ENCODE data around the gene ADGRF1.
A peak's percentile ranks its signal among the peaks of the same experiment; 100 is the strongest.

ADGRF1 gene

GRCh38 chr6:47069156-47069555 is 27.0 kb upstream of the ADGRF1 start:
- H3K4me2 ChIP-seq (ENCODE audit: low read length, poor library complexity, severe bottlenecking), result no peak overlapping the region
- H3K4me3 ChIP-seq (ENCODE audit: insufficient read depth in 1 of 2, low read depth in 1 of 2, low read length in 2 of 2), result no peak overlapping the region
- H3K9ac ChIP-seq (ENCODE audit: low read length), result no peak overlapping the region
- H2AK5ac ChIP-seq (ENCODE audit: low read length, severe bottlenecking), result no peak overlapping the region
- no peaks in the 10 kb centered on the region for H3K36me3 ChIP-seq (ENCODE audit: control insufficient read depth in 1 of 2, insufficient read depth in 2 of 2, low read depth in 1 of 2, low read length in 2 of 2)
- no peaks in the 10 kb centered on the region for H3K9me3 ChIP-seq (ENCODE audit: control insufficient read depth, low read length)
- H3K79me1 ChIP-seq (replicated peaks; ENCODE audit: low read length, poor library complexity, severe bottlenecking), result no peaks in the 10 kb centered on the region
- no peak overlapping the region for H2BK12ac ChIP-seq (ENCODE audit: low read length in 2 of 2)
- H3K14ac ChIP-seq (ENCODE audit: low read length in 2 of 2), result no peak overlapping the region
- no peak overlapping the region for H3K23ac ChIP-seq (ENCODE audit: low read length in 2 of 2)
- H2BK5ac ChIP-seq (ENCODE audit: low read depth, low read length, poor library complexity, severe bottlenecking), result no peak overlapping the region
- no peak overlapping the region for H2BK15ac ChIP-seq (ENCODE audit: low read depth, poor library complexity, severe bottlenecking)
- no peak overlapping the region for H4K8ac ChIP-seq (ENCODE audit: low read length)
- no peak for DNase-seq
- no peak overlapping the region for H2BK120ac ChIP-seq (ENCODE audit: low read depth, low read length)
- no peak overlapping the region for H4K91ac ChIP-seq (ENCODE audit: low read length)
- H2AFZ ChIP-seq (ENCODE audit: low read depth, low read length), result no peak overlapping the region
- no peak overlapping the region for H3K4ac ChIP-seq (ENCODE audit: low read depth in 1 of 2, low read length in 2 of 2)
- H3K27me3 ChIP-seq (ENCODE audit: control insufficient read depth in 1 of 2, insufficient read depth in 1 of 2, low read length in 2 of 2), result peaks cover 0 to 1% of the 10 kb centered on the region in 2 experiments
- H3K18ac ChIP-seq (ENCODE audit: low read depth in 1 of 2, low read length in 2 of 2), result no peak overlapping the region
- no peak overlapping the region for H3K27ac ChIP-seq (ENCODE audit: low read length, poor library complexity, severe bottlenecking)
- H3K4me1 ChIP-seq (ENCODE audit: control insufficient read depth, insufficient read depth, low read depth, low read length), result no peaks in the 10 kb centered on the region
- WGBS, result no CpG with 5 or more reads among the region's 2 CpGs

GRCh38 chr6:47066418-47066817 is 24.3 kb upstream of the ADGRF1 start:
- H2BK12ac ChIP-seq (ENCODE audit: low read length in 2 of 2), result peak overlapping the region in 1 of 2 experiments; percentile 31
- no peak overlapping the region for H3K9ac ChIP-seq (ENCODE audit: low read length)
- no peak overlapping the region for H2AFZ ChIP-seq (ENCODE audit: low read depth, low read length)
- no peak overlapping the region for H3K4me2 ChIP-seq (ENCODE audit: low read length, poor library complexity, severe bottlenecking)
- H2BK15ac ChIP-seq (ENCODE audit: low read depth, poor library complexity, severe bottlenecking), result no peak overlapping the region
- H3K14ac ChIP-seq (ENCODE audit: low read length in 2 of 2), result no peak overlapping the region
- no peak overlapping the region for H2BK120ac ChIP-seq (ENCODE audit: low read depth, low read length)
- H3K36me3 ChIP-seq (ENCODE audit: control insufficient read depth in 1 of 2, insufficient read depth in 2 of 2, low read depth in 1 of 2, low read length in 2 of 2), result no peaks in the 10 kb centered on the region
- H3K18ac ChIP-seq (ENCODE audit: low read depth in 1 of 2, low read length in 2 of 2), result no peak overlapping the region
- H2BK5ac ChIP-seq (ENCODE audit: low read depth, low read length, poor library complexity, severe bottlenecking), result no peak overlapping the region
- no peak overlapping the region for H3K4ac ChIP-seq (ENCODE audit: low read depth in 1 of 2, low read length in 2 of 2)
- H3K9me3 ChIP-seq (ENCODE audit: control insufficient read depth, low read length), result no peaks in the 10 kb centered on the region
- H3K4me3 ChIP-seq (ENCODE audit: insufficient read depth in 1 of 2, low read depth in 1 of 2, low read length in 2 of 2), result no peak overlapping the region
- no peak overlapping the region for H4K91ac ChIP-seq (ENCODE audit: low read length)
- DNase-seq, result no peak
- H3K4me1 ChIP-seq (ENCODE audit: control insufficient read depth, insufficient read depth, low read depth, low read length), result peaks cover 2% of the 10 kb centered on the region
- H3K27me3 ChIP-seq (ENCODE audit: control insufficient read depth in 1 of 2, insufficient read depth in 1 of 2, low read length in 2 of 2), result no peaks in the 10 kb centered on the region
- H2AK5ac ChIP-seq (ENCODE audit: low read length, severe bottlenecking), result no peak overlapping the region
- H3K23ac ChIP-seq (ENCODE audit: low read length in 2 of 2), result no peak overlapping the region
- H3K27ac ChIP-seq (ENCODE audit: low read length, poor library complexity, severe bottlenecking), result no peak overlapping the region
- H3K79me1 ChIP-seq (replicated peaks; ENCODE audit: low read length, poor library complexity, severe bottlenecking), result no peaks in the 10 kb centered on the region
- H4K8ac ChIP-seq (ENCODE audit: low read length), result no peak overlapping the region
- WGBS, result 93% methylated on average over 1 of the region's 1 CpG

- DNase-seq, result no peak
- Histone ChIP-seq H4K8ac (ENCODE audit: low read length) (no peak overlapping the region), H3K36me3 (ENCODE audit: control insufficient read depth in 1 of 2, insufficient read depth in 2 of 2, low read depth in 1 of 2, low read length in 2 of 2) (no peaks in the 10 kb centered on the region), H3K27me3 (ENCODE audit: control insufficient read depth in 1 of 2, insufficient read depth in 1 of 2, low read length in 2 of 2) (no peaks in the 10 kb centered on the region), H2BK15ac (ENCODE audit: low read depth, poor library complexity, severe bottlenecking) (no peak overlapping the region), H3K14ac (ENCODE audit: low read length in 2 of 2) (no peak overlapping the region), H3K79me1 (replicated peaks; ENCODE audit: low read length, poor library complexity, severe bottlenecking) (no peaks in the 10 kb centered on the region), H3K27ac (ENCODE audit: low read length, poor library complexity, severe bottlenecking) (no peak overlapping the region), H2BK120ac (ENCODE audit: low read depth, low read length) (no peak overlapping the region), H3K4me2 (ENCODE audit: low read length, poor library complexity, severe bottlenecking) (no peak overlapping the region), H2AK5ac (ENCODE audit: low read length, severe bottlenecking) (no peak overlapping the region), H3K9me3 (ENCODE audit: control insufficient read depth, low read length) (no peaks in the 10 kb centered on the region), H2AFZ (ENCODE audit: low read depth, low read length) (no peak overlapping the region), H2BK12ac (ENCODE audit: low read length in 2 of 2) (no peak overlapping the region), H3K4me1 (ENCODE audit: control insufficient read depth, insufficient read depth, low read depth, low read length) (peaks cover 2% of the 10 kb centered on the region), H3K9ac (ENCODE audit: low read length) (no peak overlapping the region), H3K4ac (ENCODE audit: low read depth in 1 of 2, low read length in 2 of 2) (no peak overlapping the region), H3K4me3 (ENCODE audit: insufficient read depth in 1 of 2, low read depth in 1 of 2, low read length in 2 of 2) (no peak overlapping the region), H3K18ac (ENCODE audit: low read depth in 1 of 2, low read length in 2 of 2) (no peak overlapping the region), H4K91ac (ENCODE audit: low read length) (no peak overlapping the region), H3K23ac (ENCODE audit: low read length in 2 of 2) (no peak overlapping the region), H2BK5ac (ENCODE audit: low read depth, low read length, poor library complexity, severe bottlenecking) (no peak overlapping the region)
- 100% methylated on average over 2 of the region's 2 CpGs for WGBS
These were observed 22.1 kb upstream of the ADGRF1 start for GRCh38 chr6:47064274-47064673.

- no peak overlapping the region for H3K4me3 ChIP-seq (ENCODE audit: insufficient read depth in 1 of 2, low read depth in 1 of 2, low read length in 2 of 2)
- H2BK12ac ChIP-seq (ENCODE audit: low read length in 2 of 2), result peak overlapping the region in 1 of 2 experiments; percentile 0
- H3K36me3 ChIP-seq (ENCODE audit: control insufficient read depth in 1 of 2, insufficient read depth in 2 of 2, low read depth in 1 of 2, low read length in 2 of 2), result no peaks in the 10 kb centered on the region
- no peak overlapping the region for H3K14ac ChIP-seq (ENCODE audit: low read length in 2 of 2)
- H3K9ac ChIP-seq (ENCODE audit: low read length), result no peak overlapping the region
- H3K4me2 ChIP-seq (ENCODE audit: low read length, poor library complexity, severe bottlenecking), result no peak overlapping the region
- no peak overlapping the region for H3K18ac ChIP-seq (ENCODE audit: low read depth in 1 of 2, low read length in 2 of 2)
- H3K27me3 ChIP-seq (ENCODE audit: control insufficient read depth in 1 of 2, insufficient read depth in 1 of 2, low read length in 2 of 2), result no peaks in the 10 kb centered on the region
- H3K27ac ChIP-seq (ENCODE audit: low read length, poor library complexity, severe bottlenecking), result no peak overlapping the region
- no peaks in the 10 kb centered on the region for H3K79me1 ChIP-seq (replicated peaks; ENCODE audit: low read length, poor library complexity, severe bottlenecking)
- no peaks in the 10 kb centered on the region for H3K9me3 ChIP-seq (ENCODE audit: control insufficient read depth, low read length)
- WGBS, result over 99% methylated on average over 4 of the region's 5 CpGs
- peak overlapping the region; percentile 5 for H4K91ac ChIP-seq (ENCODE audit: low read length)
- H2AFZ ChIP-seq (ENCODE audit: low read depth, low read length), result no peak overlapping the region
- no peak overlapping the region for H2BK120ac ChIP-seq (ENCODE audit: low read depth, low read length)
- H2AK5ac ChIP-seq (ENCODE audit: low read length, severe bottlenecking), result no peak overlapping the region
- no peak overlapping the region for H2BK15ac ChIP-seq (ENCODE audit: low read depth, poor library complexity, severe bottlenecking)
- no peak overlapping the region for H2BK5ac ChIP-seq (ENCODE audit: low read depth, low read length, poor library complexity, severe bottlenecking)
- peak overlapping the region in 1 of 2 experiments; percentile 10 for H3K4ac ChIP-seq (ENCODE audit: low read depth in 1 of 2, low read length in 2 of 2)
- H3K23ac ChIP-seq (ENCODE audit: low read length in 2 of 2), result no peak overlapping the region
- H3K4me1 ChIP-seq (ENCODE audit: control insufficient read depth, insufficient read depth, low read depth, low read length), result peaks cover 2% of the 10 kb centered on the region
- H4K8ac ChIP-seq (ENCODE audit: low read length), result peak overlapping the region; percentile 20
- no peak for DNase-seq
These were observed 20.2 kb upstream of the ADGRF1 start for GRCh38 chr6:47062346-47062745.
